HepG2 (cell line): ENCODE measurements around the gene ZBTB20. TPM values are rescaled to one million over a fixed set of nuclear protein-coding genes. Genes with fewer than 3 reads are reported as not detected.

Experiments used
- FOXA1 ChIP-seq, 2 experiments: fragments of 450-650 bp in 1 of 2; sonication (generic) in 1 of 2; formaldehyde crosslinking in 1 of 2; IDR thresholded peaks; 2 replicates each; pipeline versions ENCODE4 v1.4.0 to v1.6.1; 2016 to 2020; ENCODE audit warnings: missing genetic modification reagents in 1 of 2
- GABPA ChIP-seq, 2 experiments: IDR thresholded peaks; 2 replicates each; pipeline ENCODE4 v1.6.1; 2011 to 2016; ENCODE audit warnings: low read depth in 2 of 2, low read length in 1 of 2, missing biosample characterization in 1 of 2, missing genetic modification characterization in 1 of 2
- GATAD2A ChIP-seq: IDR thresholded peaks from 2 replicates; pipeline ENCODE4 v1.6.1; 2016
- IKZF1 ChIP-seq: fragments of 450-650 bp; IDR thresholded peaks from 2 replicates; pipeline ENCODE4 v1.7.1; 2016
- MATR3 ChIP-seq: sonication (generic); formaldehyde crosslinking; IDR thresholded peaks from 2 replicates; pipeline ENCODE4 v1.4.0; 2020; ENCODE audit warnings: missing genetic modification reagents
- NFE2L2 ChIP-seq: fragments of 150-350 bp; IDR thresholded peaks from 2 replicates; pipeline ENCODE4 v1.6.1; 2014; ENCODE audit warnings: low read length
- NR2F6 ChIP-seq, 2 experiments: IDR thresholded peaks; 2 replicates each; pipeline ENCODE4 v1.6.1; 2016; ENCODE audit warnings: antibody characterized with exemption in 1 of 2, mild to moderate bottlenecking in 1 of 2
- PLRG1 ChIP-seq: fragments of 450-650 bp; conservative IDR thresholded peaks from 2 replicates; pipeline ENCODE4 v1.6.1; 2016
- PRDM15 ChIP-seq: sonication (generic); formaldehyde crosslinking; IDR thresholded peaks from 2 replicates; pipeline ENCODE4 v1.4.0; 2020; ENCODE audit warnings: missing genetic modification reagents
- RXRA ChIP-seq: sonication (generic); formaldehyde crosslinking; IDR thresholded peaks from 2 replicates; pipeline ENCODE4 v1.5.1; 2020; ENCODE audit warnings: missing genetic modification reagents
- SMC3 ChIP-seq: IDR thresholded peaks from 2 replicates; pipeline ENCODE4 v1.6.1; 2011; ENCODE audit warnings: low read length, improper control_type of control experiment
- SOX6 ChIP-seq, 2 experiments: fragments of 450-650 bp in 1 of 2; sonication (generic) in 1 of 2; formaldehyde crosslinking in 1 of 2; IDR thresholded peaks; 2 replicates each; pipeline versions ENCODE4 v1.4.0 to v1.6.1; 2017 to 2020; ENCODE audit warnings: antibody characterized with exemption in 1 of 2, mild to moderate bottlenecking in 1 of 2, missing genetic modification reagents in 1 of 2
- SP5 ChIP-seq: IDR thresholded peaks from 2 replicates; pipeline ENCODE4 v1.6.1; 2016; ENCODE audit warnings: low read depth, borderline replicate concordance
- ZFP36L2 ChIP-seq: sonication (generic); formaldehyde crosslinking; IDR thresholded peaks from 2 replicates; pipeline ENCODE4 v1.4.0; 2020; ENCODE audit warnings: missing genetic modification reagents
- ZHX2 ChIP-seq, 2 experiments: sonication (generic) in 1 of 2; formaldehyde crosslinking in 1 of 2; IDR thresholded peaks; 2 replicates each; pipeline versions ENCODE4 v1.6.1 to v1.9.0; 2014 to 2022; ENCODE audit warnings: antibody characterized with exemption in 1 of 2, borderline replicate concordance in 1 of 2, inconsistent platforms in 1 of 2, low read depth in 1 of 2, missing genetic modification reagents in 1 of 2
- ZNF230 ChIP-seq: sonication (generic); formaldehyde crosslinking; IDR thresholded peaks from 2 replicates; pipeline ENCODE4 v1.4.0; 2020; ENCODE audit warnings: mild to moderate bottlenecking, missing genetic modification reagents
- ZNF713 ChIP-seq: sonication (generic); formaldehyde crosslinking; IDR thresholded peaks from 2 replicates; pipeline ENCODE4 v1.4.0; 2020; ENCODE audit warnings: mild to moderate bottlenecking, missing genetic modification reagents
- ZNF790 ChIP-seq: sonication (generic); formaldehyde crosslinking; IDR thresholded peaks from 2 replicates; pipeline ENCODE4 v1.8.0; 2022; ENCODE audit warnings: missing genetic modification reagents, mild to moderate bottlenecking, borderline replicate concordance
- polyA plus RNA-seq, 8 experiments: library from polyadenylated mRNA; depleted of rRNA in 3 of 8; stranded (reverse) in 7 of 8; unstranded in 1 of 8; fragments of >200 nt; fragmentation: Illumina TruSeq in 4 of 8; extraction: Trizol in 4 of 8; gene quantifications; 2 replicates each; pipeline versions ENCODE4 v1.2.1 to v1.2.3, GENCODE V29; 2011 to 2016; ENCODE audit warnings: low read depth in 4 of 8, missing spikeins in 1 of 8, mixed read lengths in 1 of 8; ENCODE audit not compliant: insufficient read depth in 1 of 8
- total RNA-seq, 5 experiments: library from RNA; depleted of rRNA; stranded (reverse); fragments of >200 nt; fragmentation: Illumina TruSeq; extraction: Trizol; gene quantifications; 2 replicates each; pipeline ENCODE4 v1.2.3, GENCODE V29; 2016; ENCODE audit warnings: low read depth in 1 of 5
- TF ChIP-seq, protein P1 (sequence below): sonication (generic); formaldehyde crosslinking; conservative IDR thresholded peaks from 2 replicates; pipeline ENCODE4 v1.8.0; 2022; ENCODE audit warnings: missing genetic modification reagents

Gene ZBTB20
- total and polyA plus RNA-seq, 2 of the 13 experiments (the other 11 are each of a cell fraction or from before 2014, with no cell fraction given): 1.9 to 8.8 TPM

DNA sequence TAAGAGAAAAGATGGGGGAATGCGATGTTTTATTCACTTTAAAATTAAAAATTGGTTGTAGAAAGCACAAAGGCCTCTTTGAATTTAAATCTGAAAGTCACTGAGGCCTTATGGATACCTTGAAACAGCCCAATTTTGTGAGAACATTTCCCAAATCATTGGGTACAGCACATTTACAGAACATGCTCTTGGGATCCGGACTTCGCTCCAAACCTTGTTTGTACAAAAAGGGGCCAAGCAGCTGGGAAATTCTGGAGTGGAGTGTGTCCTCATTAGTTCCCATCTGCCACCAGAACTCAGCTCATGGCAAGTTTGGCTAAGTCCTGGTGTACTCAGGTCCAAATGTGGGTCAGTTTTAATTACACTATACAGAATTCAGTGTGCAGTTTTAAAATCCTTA lies 254.2 kb downstream of the ZBTB20 start (continued):
- no peak for TF ChIP-seq SMC3
- no peak for TF ChIP-seq ZNF790 (CRISPR knock-in tag)
- no peak for TF ChIP-seq ZFP36L2 (CRISPR knock-in tag)
- TF ChIP-seq ZNF230: no peak
- TF ChIP-seq GATAD2A (CRISPR knock-in tag): 0 out of 2 replicates have a peak, but pooled peaks have one; percentile 11
- TF ChIP-seq ZHX2 (IDR thresholded peaks at IDR 0.05; ENCODE audit: low read depth): no peak
- TF ChIP-seq ZHX2 (CRISPR knock-in tag; IDR thresholded peaks at IDR 0.05; ENCODE audit: borderline replicate concordance): no peak
- TF ChIP-seq SOX6 (IDR thresholded peaks at IDR 0.05): no peak
- peak; percentile 43 for TF ChIP-seq SOX6 (CRISPR knock-in tag; IDR thresholded peaks at IDR 0.05)
- TF ChIP-seq GABPA (IDR thresholded peaks at IDR 0.05; ENCODE audit: low read depth, low read length): no peak
- no peak for TF ChIP-seq GABPA (CRISPR knock-in tag; IDR thresholded peaks at IDR 0.05; ENCODE audit: low read depth)
- peak; percentile 96 for TF ChIP-seq PRDM15 (CRISPR knock-in tag)
- TF ChIP-seq NFE2L2: no peak
- TF ChIP-seq ZNF713 (CRISPR knock-in tag): no peak
- TF ChIP-seq, protein P1, sequence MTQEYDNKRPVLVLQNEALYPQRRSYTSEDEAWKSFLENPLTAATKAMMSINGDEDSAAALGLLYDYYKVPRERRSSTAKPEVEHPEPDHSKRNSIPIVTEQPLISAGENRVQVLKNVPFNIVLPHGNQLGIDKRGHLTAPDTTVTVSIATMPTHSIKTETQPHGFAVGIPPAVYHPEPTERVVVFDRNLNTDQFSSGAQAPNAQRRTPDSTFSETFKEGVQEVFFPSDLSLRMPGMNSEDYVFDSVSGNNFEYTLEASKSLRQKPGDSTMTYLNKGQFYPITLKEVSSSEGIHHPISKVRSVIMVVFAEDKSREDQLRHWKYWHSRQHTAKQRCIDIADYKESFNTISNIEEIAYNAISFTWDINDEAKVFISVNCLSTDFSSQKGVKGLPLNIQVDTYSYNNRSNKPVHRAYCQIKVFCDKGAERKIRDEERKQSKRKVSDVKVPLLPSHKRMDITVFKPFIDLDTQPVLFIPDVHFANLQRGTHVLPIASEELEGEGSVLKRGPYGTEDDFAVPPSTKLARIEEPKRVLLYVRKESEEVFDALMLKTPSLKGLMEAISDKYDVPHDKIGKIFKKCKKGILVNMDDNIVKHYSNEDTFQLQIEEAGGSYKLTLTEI (CRISPR knock-in tag): no peak
- TF ChIP-seq MATR3 (CRISPR knock-in tag): no peak
- no peak for TF ChIP-seq NR2F6 (IDR thresholded peaks at IDR 0.05)
- no peak for TF ChIP-seq NR2F6 (CRISPR knock-in tag; IDR thresholded peaks at IDR 0.05)
- no peak for TF ChIP-seq IKZF1
- no peak for TF ChIP-seq PLRG1
- no peak for TF ChIP-seq RXRA
- no peak for TF ChIP-seq FOXA1 (IDR thresholded peaks at IDR 0.05)
- TF ChIP-seq FOXA1 (CRISPR knock-in tag; IDR thresholded peaks at IDR 0.05): peak; percentile 39
- no peak for TF ChIP-seq SP5 (CRISPR knock-in tag)
